Endothelial cell of umbilical vein (primary cell): ENCODE measurements around the gene GATAD1. TPM values are rescaled to one million over a fixed set of nuclear protein-coding genes. Genes with fewer than 3 reads are reported as not detected.

ENCODE experiments used
- BruUV-seq: library from RNA; stranded (reverse); fragments of 400-500 nt; replicated peaks from 2 replicates; lab custom pipeline; 2021; lab: Mats Ljungman, UMichigan
- CTCF ChIA-PET: fragments of 300-600, 350-600 bp; sonication (Branson Sonifier 250); formaldehyde crosslinking; loops from one replicate; lab custom pipeline; 2021; ENCODE audit warnings: antibody characterized with exemption, inconsistent platforms; lab: Charles Lee
- POLR2A ChIA-PET: fragments of 300-600, 350-600 bp; sonication (Branson Sonifier 250); formaldehyde crosslinking; loops from one replicate; lab custom pipeline; 2021; ENCODE audit warnings: antibody characterized with exemption, inconsistent platforms; lab: Charles Lee
- DNase-seq: peaks from one replicate; pipeline ENCODE4 v3.0.0-alpha.2; 2011; ENCODE audit warnings: low read depth, low spot score
- FAIRE-seq: peaks from 2 replicates; lab custom pipeline; 2011; peaks lifted over from hg19 to GRCh38; lab: Jason Lieb, UNC
- H2AFZ ChIP-seq: 2 replicates; pipeline ENCODE4 v1.6.0; 2012; ENCODE audit warnings: low read depth, low read length, control low read depth, inconsistent platforms
- H3K27ac ChIP-seq: 2 replicates; pipeline ENCODE4 v1.5.1; 2011; ENCODE audit warnings: low read depth, mild to moderate bottlenecking, control low read depth, low read length, moderate library complexity; ENCODE audit not compliant: insufficient read depth
- H3K27me3 ChIP-seq, 2 experiments: 2 replicates each; pipeline versions ENCODE4 v1.6.0 to v1.6.1; 2011; ENCODE audit warnings: low read length in 2 of 2, mixed read lengths in 1 of 2; ENCODE audit not compliant: control insufficient read depth in 2 of 2, insufficient read depth in 2 of 2
- H3K36me3 ChIP-seq, 2 experiments: 2 replicates in 1 of 2; 3 replicates in 1 of 2; pipeline ENCODE4 v1.5.1; 2011; ENCODE audit warnings: low read length in 2 of 2, mild to moderate bottlenecking in 1 of 2, moderate library complexity in 1 of 2; ENCODE audit not compliant: control insufficient read depth in 2 of 2, insufficient read depth in 2 of 2; ENCODE audit errors: extremely low read depth in 1 of 2
- H3K4me1 ChIP-seq: 3 replicates; pipeline ENCODE4 v1.5.1; 2011; ENCODE audit warnings: mild to moderate bottlenecking, low read length; ENCODE audit not compliant: control insufficient read depth, insufficient read depth; ENCODE audit errors: extremely low read depth
- H3K4me2 ChIP-seq: 2 replicates; pipeline ENCODE4 v1.6.1; 2011; ENCODE audit warnings: low read length, control low read depth, mixed read lengths; ENCODE audit not compliant: insufficient read depth
- H3K4me3 ChIP-seq, 3 experiments: fragments of 200-600 bp in 1 of 3; sonication (generic), shearing (Covaris generic) in 1 of 3; replicated peaks in 1 of 3; 2 replicates each; pipeline ENCODE4 v1.5.1; 2011 to 2016; ENCODE audit warnings: control low read depth in 3 of 3, low read length in 3 of 3, mild to moderate bottlenecking in 2 of 3, inconsistent platforms in 1 of 3, low read depth in 1 of 3, moderate library complexity in 1 of 3; ENCODE audit not compliant: insufficient read depth in 1 of 3
- H3K79me2 ChIP-seq: 2 replicates; pipeline ENCODE4 v1.6.0; 2012; ENCODE audit warnings: low read length, inconsistent platforms; ENCODE audit not compliant: control insufficient read depth, insufficient read depth
- H3K9ac ChIP-seq: replicated peaks from 2 replicates; pipeline ENCODE3; 2011; ENCODE audit warnings: low read length, control low read depth; ENCODE audit not compliant: insufficient read depth; ENCODE audit errors: extremely low read depth
- H3K9me1 ChIP-seq: replicated peaks from 3 replicates; pipeline ENCODE4 v1.6.0; 2011; ENCODE audit warnings: mild to moderate bottlenecking, low read length; ENCODE audit not compliant: control insufficient read depth, insufficient read depth; ENCODE audit errors: extremely low read depth
- H3K9me3 ChIP-seq: replicated peaks from 2 replicates; pipeline ENCODE4 v1.5.1; 2012; ENCODE audit warnings: low read length, inconsistent platforms; ENCODE audit not compliant: control insufficient read depth, insufficient read depth
- H4K20me1 ChIP-seq: replicated peaks from 2 replicates; pipeline ENCODE3; 2011; ENCODE audit warnings: mild to moderate bottlenecking, low read length; ENCODE audit not compliant: control insufficient read depth, insufficient read depth; ENCODE audit errors: extremely low read depth
- CTCF ChIP-seq, 2 donors: IDR thresholded peaks; 1 replicate in 1 of 2; 2 replicates in 1 of 2; pipeline ENCODE4 v1.5.1; 2011; ENCODE audit warnings: low read length in 2 of 2, mild to moderate bottlenecking in 2 of 2, moderate library complexity in 2 of 2, control low read depth in 1 of 2, inconsistent platforms in 1 of 2, low read depth in 1 of 2; ENCODE audit not compliant: insufficient read depth in 1 of 2; ENCODE audit errors: extremely low read depth in 1 of 2
- EZH2 ChIP-seq: IDR thresholded peaks from 2 replicates; pipeline ENCODE4 v1.6.1; 2012; ENCODE audit warnings: borderline replicate concordance, low read depth, mild to moderate bottlenecking, moderate library complexity, low read length, inconsistent platforms; ENCODE audit not compliant: severe bottlenecking
- FOS ChIP-seq: IDR thresholded peaks from 2 replicates; pipeline ENCODE4 v1.6.1; 2011; ENCODE audit warnings: mild to moderate bottlenecking, low read length, moderate library complexity, borderline replicate concordance; ENCODE audit not compliant: insufficient read depth
- GATA2 ChIP-seq: IDR thresholded peaks from 2 replicates; pipeline ENCODE4 v1.7.0; 2011; ENCODE audit warnings: low read depth, mild to moderate bottlenecking, moderate library complexity, mixed read lengths, low read length; ENCODE audit not compliant: insufficient read length, insufficient read depth
- dilution Hi-C: fragments of 300-500 bp; cut with MboI; formaldehyde crosslinking; loops from one replicate; pipeline ENCODE4 v1.15.0; 2019; ENCODE audit warnings: low sequenced_read_pairs; ENCODE audit not compliant: extremely low pct_ligation_motif_present
- intact Hi-C: fragments of 100-400 bp; cut with micrococcal nuclease; formaldehyde crosslinking; loops from one replicate; pipeline ENCODE4 v1.10.0; 2022
- polyA plus RNA-seq, 4 experiments: library from polyadenylated mRNA; depleted of rRNA in 3 of 4; stranded (reverse) in 3 of 4; unstranded in 1 of 4; fragments of >200 nt; gene quantifications; 2 replicates each; pipeline versions ENCODE4 v1.2.1 to v1.2.3, GENCODE V29; 2011 to 2012; ENCODE audit warnings: missing spikeins in 1 of 4
- total RNA-seq: library from RNA; stranded (reverse); gene quantifications from 2 replicates; pipeline ENCODE4 v1.2.3, GENCODE V29; 2021

The GATAD1 gene
- total and polyA plus RNA-seq, 2 donors (not counting 3 experiments of a cell fraction or from before 2014, with no cell fraction given): 13.7 to 28.9 TPM

DNA sequence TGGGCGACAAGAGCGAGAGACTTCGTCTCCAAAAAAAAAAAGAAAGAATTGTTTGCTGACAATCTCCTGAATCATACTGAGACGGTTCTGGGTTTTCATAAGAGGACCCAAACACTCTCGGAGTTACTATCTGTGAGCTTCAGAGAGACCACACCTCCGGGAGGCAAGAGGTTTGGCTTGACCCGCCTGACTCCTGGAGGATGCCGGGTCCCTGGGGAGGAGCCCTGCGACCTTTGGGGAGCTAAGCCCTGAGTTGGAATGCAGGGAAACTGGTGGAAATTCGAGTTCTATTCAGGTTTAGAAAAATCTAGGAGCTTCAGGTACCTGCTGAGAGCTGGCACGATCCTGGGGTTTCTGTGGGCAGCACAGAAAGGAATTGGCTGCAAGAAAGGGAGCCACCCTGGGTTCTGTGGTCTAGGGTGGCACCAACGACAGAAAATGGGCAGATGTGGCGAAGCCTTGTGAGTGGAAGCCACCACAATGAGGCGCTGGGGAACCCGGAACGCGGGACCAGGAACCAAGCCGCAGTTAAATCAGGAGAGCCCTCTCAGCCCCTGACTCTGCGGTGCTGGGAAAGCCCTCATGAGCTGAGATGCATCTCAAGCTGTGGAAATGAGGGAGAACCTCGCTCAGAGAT lies 21.9 kb upstream of the GATAD1 start:
- Histone ChIP-seq H3K27me3 (peaks cover 3 to 9% of the 10 kb centered on the region in 2 experiments), H3K36me3 (no peaks in the 10 kb centered on the region), H3K9me1 (no peaks in the 10 kb centered on the region), H4K20me1 (no peaks in the 10 kb centered on the region), H3K9ac (no peak overlapping the region), H3K4me2 (no peak overlapping the region), H2AFZ (peak overlapping the region; percentile 58), H3K9me3 (no peaks in the 10 kb centered on the region), H3K27ac (no peak overlapping the region), H3K79me2 (no peaks in the 10 kb centered on the region), H3K4me3 (no peak overlapping the region), H3K4me1 (no peaks in the 10 kb centered on the region)
- no peak for DNase-seq
- no TSS peak for BruUV-seq
- CTCF ChIA-PET: interaction anchor here (0.7 to 5.4 kb wide), 9 partner anchors 9 to 595 kb away, joined by 3 to 94 read pairs (median 5); partner anchors contain the start of genes GATAD1 and RBM48
- intact Hi-C loops (loop anchor here (1.0 kb wide), 1 partner anchor 630 kb away; no protein-coding TSS in a partner anchor), dilution Hi-C loops (no loop called here)
- FAIRE-seq: no peak
- POLR2A ChIA-PET: no interaction called here
- TF ChIP-seq EZH2: no peak
- no peak for TF ChIP-seq FOS
- peak in 1 of 2 donors; percentile 13 for TF ChIP-seq CTCF (IDR thresholded peaks at IDR 0.05; ENCODE audit: extremely low read depth in 1 of 2, insufficient read depth in 1 of 2, low read depth in 1 of 2, low read length in 2 of 2)
- TF ChIP-seq GATA2: no peak
